Kidney epithelial cell (primary cell): Measurements from ENCODE around the gene OR8B8. TPM values are rescaled to one million over a fixed set of nuclear protein-coding genes. Genes with fewer than 3 reads are reported as not detected.

ENCODE experiments used
- DNase-seq: peaks from one replicate; pipeline ENCODE4 v3.0.0-alpha.2; 2010; ENCODE audit warnings: low read depth
- H3K27me3 ChIP-seq: 2 replicates; pipeline ENCODE4 v1.6.0; 2011; ENCODE audit warnings: low read length; ENCODE audit not compliant: control insufficient read depth, insufficient read depth
- H3K36me3 ChIP-seq: 2 replicates; pipeline ENCODE4 v1.5.1; 2011; ENCODE audit warnings: low read length; ENCODE audit not compliant: control insufficient read depth, insufficient read depth
- H3K4me3 ChIP-seq: 2 replicates; pipeline ENCODE4 v1.5.1; 2011; ENCODE audit warnings: low read depth, mild to moderate bottlenecking, control low read depth, low read length
- total RNA-seq: library from RNA; depleted of rRNA; stranded (reverse); fragments of >200 nt; gene quantifications from 2 replicates; pipeline ENCODE4 v1.2.3, GENCODE V29; 2015
- TF ChIP-seq, protein P1 (sequence below): IDR thresholded peaks from 2 replicates; pipeline ENCODE4 v1.5.1; 2011; ENCODE audit warnings: mild to moderate bottlenecking, moderate library complexity, low read length, control low read depth, inconsistent platforms; ENCODE audit not compliant: insufficient read depth, poor library complexity, severe bottlenecking

The OR8B8 gene
- total RNA-seq, 1 donor from 2014 or later = not detected

GRCh38 chr11:124479561-124479960, 34.1 kb upstream of the OR8B8 start:
- Histone ChIP-seq H3K36me3 (no peaks in the 10 kb centered on the region), H3K4me3 (no peak overlapping the region), H3K27me3 (no peaks in the 10 kb centered on the region)
- no peak for DNase-seq
- TF ChIP-seq, protein P1, sequence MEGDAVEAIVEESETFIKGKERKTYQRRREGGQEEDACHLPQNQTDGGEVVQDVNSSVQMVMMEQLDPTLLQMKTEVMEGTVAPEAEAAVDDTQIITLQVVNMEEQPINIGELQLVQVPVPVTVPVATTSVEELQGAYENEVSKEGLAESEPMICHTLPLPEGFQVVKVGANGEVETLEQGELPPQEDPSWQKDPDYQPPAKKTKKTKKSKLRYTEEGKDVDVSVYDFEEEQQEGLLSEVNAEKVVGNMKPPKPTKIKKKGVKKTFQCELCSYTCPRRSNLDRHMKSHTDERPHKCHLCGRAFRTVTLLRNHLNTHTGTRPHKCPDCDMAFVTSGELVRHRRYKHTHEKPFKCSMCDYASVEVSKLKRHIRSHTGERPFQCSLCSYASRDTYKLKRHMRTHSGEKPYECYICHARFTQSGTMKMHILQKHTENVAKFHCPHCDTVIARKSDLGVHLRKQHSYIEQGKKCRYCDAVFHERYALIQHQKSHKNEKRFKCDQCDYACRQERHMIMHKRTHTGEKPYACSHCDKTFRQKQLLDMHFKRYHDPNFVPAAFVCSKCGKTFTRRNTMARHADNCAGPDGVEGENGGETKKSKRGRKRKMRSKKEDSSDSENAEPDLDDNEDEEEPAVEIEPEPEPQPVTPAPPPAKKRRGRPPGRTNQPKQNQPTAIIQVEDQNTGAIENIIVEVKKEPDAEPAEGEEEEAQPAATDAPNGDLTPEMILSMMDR = no peak

DNA sequence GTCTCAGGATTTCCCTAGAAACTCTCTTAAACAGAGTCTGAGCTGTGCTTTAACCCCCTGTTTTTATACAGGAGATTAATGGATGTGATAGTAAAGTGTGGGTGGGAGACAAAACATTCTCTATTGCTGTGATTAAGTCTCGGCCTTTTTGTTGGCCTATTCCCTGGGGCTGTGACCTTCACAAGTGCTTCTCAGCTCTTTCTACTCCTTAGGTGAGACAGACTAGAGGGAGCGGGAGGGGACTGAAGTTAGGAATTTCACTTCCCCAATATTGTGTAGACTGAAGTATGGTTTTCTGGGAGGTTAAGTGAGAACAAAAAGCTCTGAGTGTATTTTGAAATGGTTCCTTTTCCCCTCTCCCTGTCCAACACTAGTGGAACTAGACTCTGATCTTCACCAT, 29.8 kb upstream of the OR8B8 start:
- Histone ChIP-seq H3K27me3 (no peaks in the 10 kb centered on the region), H3K4me3 (no peak overlapping the region), H3K36me3 (no peaks in the 10 kb centered on the region)
- TF ChIP-seq, protein P1 = no peak
- no peak for DNase-seq

DNA sequence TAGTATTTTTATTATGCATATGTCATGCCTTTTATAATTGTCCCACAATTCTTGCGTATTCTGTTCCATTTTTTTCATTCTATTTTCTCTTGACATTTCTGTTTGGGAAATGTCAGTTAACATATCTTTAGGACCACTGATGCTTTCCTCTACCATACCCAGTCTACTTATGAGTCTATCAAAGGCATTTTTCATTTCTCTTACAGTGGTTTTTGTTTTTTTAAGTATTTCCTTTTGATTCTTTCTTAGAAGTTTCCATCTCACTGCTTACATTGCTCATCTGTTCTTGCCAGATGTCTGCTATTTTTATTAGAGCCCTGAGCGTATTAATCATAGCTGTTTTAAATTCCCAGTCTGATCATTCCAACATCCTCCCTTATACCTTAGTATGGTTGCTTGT, 29.3 kb upstream of the OR8B8 start:
- DNase-seq = no peak
- no peaks in the 10 kb centered on the region for H3K36me3 ChIP-seq
- H3K4me3 ChIP-seq = no peak overlapping the region
- TF ChIP-seq, protein P1 = no peak
- no peaks in the 10 kb centered on the region for H3K27me3 ChIP-seq

- H3K36me3 ChIP-seq = no peaks in the 10 kb centered on the region
- no peak for DNase-seq
- TF ChIP-seq, protein P1 = no peak
- H3K4me3 ChIP-seq = no peak overlapping the region
- no peaks in the 10 kb centered on the region for H3K27me3 ChIP-seq
These were observed 28.6 kb upstream of the OR8B8 start for GRCh38 chr11:124474079-124474478.

- no peaks in the 10 kb centered on the region for H3K36me3 ChIP-seq
- TF ChIP-seq, protein P1 = no peak
- DNase-seq = no peak
- H3K4me3 ChIP-seq = no peak overlapping the region
- H3K27me3 ChIP-seq = no peaks in the 10 kb centered on the region
These were observed 28.0 kb upstream of the OR8B8 start for GRCh38 chr11:124473476-124473875.

- Histone ChIP-seq H3K27me3 (no peaks in the 10 kb centered on the region), H3K36me3 (no peaks in the 10 kb centered on the region), H3K4me3 (no peak overlapping the region)
- TF ChIP-seq, protein P1 = peak; percentile 7
- no peak for DNase-seq
These were observed 25.2 kb upstream of the OR8B8 start for GRCh38 chr11:124470561-124471227.
